ENCODE data around the gene MAPK7.

DNA sequence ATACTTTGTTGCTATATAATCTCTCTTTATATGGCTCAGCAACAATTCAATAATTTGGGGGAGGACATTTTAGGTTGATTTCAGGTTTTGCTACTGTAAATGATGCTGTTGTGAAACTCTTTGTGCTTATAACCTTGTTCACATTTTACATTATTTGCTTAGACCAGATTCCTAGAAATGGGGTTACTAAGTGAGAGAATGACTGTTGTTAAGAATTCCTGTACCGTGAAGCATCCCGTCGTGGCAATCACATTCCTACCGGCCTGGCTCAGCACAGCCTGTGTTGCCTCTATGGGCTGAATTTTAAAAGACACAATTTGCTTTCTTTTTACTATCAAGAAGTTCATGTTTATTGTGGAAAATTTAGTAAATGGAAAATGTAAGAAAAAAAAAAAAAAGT lies 47.2 kb upstream of the MAPK7 start:
- TF ChIP-seq ZSCAN30 (tag by site-specific recombination; IDR thresholded peaks at IDR 0.05) (no peak), FEZF1 (tag by site-specific recombination; IDR thresholded peaks at IDR 0.05) (no peak), ZNF561 (tag by site-specific recombination; IDR thresholded peaks at IDR 0.05; ENCODE audit: borderline replicate concordance) (no peak), ZBTB1 (tag by site-specific recombination; IDR thresholded peaks at IDR 0.05) (no peak), ZFP3 (tag by site-specific recombination; IDR thresholded peaks at IDR 0.05; ENCODE audit: low read depth) (no peak), OVOL3 (tag by site-specific recombination; IDR thresholded peaks at IDR 0.05) (no peak), YY2 (tag by site-specific recombination; IDR thresholded peaks at IDR 0.05) (no peak)
- TF ChIP-seq, protein P1, sequence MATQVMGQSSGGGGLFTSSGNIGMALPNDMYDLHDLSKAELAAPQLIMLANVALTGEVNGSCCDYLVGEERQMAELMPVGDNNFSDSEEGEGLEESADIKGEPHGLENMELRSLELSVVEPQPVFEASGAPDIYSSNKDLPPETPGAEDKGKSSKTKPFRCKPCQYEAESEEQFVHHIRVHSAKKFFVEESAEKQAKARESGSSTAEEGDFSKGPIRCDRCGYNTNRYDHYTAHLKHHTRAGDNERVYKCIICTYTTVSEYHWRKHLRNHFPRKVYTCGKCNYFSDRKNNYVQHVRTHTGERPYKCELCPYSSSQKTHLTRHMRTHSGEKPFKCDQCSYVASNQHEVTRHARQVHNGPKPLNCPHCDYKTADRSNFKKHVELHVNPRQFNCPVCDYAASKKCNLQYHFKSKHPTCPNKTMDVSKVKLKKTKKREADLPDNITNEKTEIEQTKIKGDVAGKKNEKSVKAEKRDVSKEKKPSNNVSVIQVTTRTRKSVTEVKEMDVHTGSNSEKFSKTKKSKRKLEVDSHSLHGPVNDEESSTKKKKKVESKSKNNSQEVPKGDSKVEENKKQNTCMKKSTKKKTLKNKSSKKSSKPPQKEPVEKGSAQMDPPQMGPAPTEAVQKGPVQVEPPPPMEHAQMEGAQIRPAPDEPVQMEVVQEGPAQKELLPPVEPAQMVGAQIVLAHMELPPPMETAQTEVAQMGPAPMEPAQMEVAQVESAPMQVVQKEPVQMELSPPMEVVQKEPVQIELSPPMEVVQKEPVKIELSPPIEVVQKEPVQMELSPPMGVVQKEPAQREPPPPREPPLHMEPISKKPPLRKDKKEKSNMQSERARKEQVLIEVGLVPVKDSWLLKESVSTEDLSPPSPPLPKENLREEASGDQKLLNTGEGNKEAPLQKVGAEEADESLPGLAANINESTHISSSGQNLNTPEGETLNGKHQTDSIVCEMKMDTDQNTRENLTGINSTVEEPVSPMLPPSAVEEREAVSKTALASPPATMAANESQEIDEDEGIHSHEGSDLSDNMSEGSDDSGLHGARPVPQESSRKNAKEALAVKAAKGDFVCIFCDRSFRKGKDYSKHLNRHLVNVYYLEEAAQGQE (tag by site-specific recombination; IDR thresholded peaks at IDR 0.05): no peak
- TF ChIP-seq, protein P2, sequence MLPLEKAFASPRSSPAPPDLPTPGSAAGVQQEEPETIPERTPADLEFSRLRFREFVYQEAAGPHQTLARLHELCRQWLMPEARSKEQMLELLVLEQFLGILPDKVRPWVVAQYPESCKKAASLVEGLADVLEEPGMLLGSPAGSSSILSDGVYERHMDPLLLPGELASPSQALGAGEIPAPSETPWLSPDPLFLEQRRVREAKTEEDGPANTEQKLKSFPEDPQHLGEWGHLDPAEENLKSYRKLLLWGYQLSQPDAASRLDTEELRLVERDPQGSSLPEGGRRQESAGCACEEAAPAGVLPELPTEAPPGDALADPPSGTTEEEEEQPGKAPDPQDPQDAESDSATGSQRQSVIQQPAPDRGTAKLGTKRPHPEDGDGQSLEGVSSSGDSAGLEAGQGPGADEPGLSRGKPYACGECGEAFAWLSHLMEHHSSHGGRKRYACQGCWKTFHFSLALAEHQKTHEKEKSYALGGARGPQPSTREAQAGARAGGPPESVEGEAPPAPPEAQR (tag by site-specific recombination; IDR thresholded peaks at IDR 0.05): no peak
- TF ChIP-seq, protein P3, sequence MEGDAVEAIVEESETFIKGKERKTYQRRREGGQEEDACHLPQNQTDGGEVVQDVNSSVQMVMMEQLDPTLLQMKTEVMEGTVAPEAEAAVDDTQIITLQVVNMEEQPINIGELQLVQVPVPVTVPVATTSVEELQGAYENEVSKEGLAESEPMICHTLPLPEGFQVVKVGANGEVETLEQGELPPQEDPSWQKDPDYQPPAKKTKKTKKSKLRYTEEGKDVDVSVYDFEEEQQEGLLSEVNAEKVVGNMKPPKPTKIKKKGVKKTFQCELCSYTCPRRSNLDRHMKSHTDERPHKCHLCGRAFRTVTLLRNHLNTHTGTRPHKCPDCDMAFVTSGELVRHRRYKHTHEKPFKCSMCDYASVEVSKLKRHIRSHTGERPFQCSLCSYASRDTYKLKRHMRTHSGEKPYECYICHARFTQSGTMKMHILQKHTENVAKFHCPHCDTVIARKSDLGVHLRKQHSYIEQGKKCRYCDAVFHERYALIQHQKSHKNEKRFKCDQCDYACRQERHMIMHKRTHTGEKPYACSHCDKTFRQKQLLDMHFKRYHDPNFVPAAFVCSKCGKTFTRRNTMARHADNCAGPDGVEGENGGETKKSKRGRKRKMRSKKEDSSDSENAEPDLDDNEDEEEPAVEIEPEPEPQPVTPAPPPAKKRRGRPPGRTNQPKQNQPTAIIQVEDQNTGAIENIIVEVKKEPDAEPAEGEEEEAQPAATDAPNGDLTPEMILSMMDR (tag by site-specific recombination; IDR thresholded peaks at IDR 0.05): no peak
- TF ChIP-seq, protein P4, sequence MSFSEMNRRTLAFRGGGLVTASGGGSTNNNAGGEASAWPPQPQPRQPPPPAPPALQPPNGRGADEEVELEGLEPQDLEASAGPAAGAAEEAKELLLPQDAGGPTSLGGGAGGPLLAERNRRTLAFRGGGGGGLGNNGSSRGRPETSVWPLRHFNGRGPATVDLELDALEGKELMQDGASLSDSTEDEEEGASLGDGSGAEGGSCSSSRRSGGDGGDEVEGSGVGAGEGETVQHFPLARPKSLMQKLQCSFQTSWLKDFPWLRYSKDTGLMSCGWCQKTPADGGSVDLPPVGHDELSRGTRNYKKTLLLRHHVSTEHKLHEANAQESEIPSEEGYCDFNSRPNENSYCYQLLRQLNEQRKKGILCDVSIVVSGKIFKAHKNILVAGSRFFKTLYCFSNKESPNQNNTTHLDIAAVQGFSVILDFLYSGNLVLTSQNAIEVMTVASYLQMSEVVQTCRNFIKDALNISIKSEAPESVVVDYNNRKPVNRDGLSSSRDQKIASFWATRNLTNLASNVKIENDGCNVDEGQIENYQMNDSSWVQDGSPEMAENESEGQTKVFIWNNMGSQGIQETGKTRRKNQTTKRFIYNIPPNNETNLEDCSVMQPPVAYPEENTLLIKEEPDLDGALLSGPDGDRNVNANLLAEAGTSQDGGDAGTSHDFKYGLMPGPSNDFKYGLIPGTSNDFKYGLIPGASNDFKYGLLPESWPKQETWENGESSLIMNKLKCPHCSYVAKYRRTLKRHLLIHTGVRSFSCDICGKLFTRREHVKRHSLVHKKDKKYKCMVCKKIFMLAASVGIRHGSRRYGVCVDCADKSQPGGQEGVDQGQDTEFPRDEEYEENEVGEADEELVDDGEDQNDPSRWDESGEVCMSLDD (tag by site-specific recombination; IDR thresholded peaks at IDR 0.05): no peak
- TF ChIP-seq, protein P5, sequence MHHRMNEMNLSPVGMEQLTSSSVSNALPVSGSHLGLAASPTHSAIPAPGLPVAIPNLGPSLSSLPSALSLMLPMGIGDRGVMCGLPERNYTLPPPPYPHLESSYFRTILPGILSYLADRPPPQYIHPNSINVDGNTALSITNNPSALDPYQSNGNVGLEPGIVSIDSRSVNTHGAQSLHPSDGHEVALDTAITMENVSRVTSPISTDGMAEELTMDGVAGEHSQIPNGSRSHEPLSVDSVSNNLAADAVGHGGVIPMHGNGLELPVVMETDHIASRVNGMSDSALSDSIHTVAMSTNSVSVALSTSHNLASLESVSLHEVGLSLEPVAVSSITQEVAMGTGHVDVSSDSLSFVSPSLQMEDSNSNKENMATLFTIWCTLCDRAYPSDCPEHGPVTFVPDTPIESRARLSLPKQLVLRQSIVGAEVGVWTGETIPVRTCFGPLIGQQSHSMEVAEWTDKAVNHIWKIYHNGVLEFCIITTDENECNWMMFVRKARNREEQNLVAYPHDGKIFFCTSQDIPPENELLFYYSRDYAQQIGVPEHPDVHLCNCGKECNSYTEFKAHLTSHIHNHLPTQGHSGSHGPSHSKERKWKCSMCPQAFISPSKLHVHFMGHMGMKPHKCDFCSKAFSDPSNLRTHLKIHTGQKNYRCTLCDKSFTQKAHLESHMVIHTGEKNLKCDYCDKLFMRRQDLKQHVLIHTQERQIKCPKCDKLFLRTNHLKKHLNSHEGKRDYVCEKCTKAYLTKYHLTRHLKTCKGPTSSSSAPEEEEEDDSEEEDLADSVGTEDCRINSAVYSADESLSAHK (tag by site-specific recombination; IDR thresholded peaks at IDR 0.05): no peak
- TF ChIP-seq, protein P6, sequence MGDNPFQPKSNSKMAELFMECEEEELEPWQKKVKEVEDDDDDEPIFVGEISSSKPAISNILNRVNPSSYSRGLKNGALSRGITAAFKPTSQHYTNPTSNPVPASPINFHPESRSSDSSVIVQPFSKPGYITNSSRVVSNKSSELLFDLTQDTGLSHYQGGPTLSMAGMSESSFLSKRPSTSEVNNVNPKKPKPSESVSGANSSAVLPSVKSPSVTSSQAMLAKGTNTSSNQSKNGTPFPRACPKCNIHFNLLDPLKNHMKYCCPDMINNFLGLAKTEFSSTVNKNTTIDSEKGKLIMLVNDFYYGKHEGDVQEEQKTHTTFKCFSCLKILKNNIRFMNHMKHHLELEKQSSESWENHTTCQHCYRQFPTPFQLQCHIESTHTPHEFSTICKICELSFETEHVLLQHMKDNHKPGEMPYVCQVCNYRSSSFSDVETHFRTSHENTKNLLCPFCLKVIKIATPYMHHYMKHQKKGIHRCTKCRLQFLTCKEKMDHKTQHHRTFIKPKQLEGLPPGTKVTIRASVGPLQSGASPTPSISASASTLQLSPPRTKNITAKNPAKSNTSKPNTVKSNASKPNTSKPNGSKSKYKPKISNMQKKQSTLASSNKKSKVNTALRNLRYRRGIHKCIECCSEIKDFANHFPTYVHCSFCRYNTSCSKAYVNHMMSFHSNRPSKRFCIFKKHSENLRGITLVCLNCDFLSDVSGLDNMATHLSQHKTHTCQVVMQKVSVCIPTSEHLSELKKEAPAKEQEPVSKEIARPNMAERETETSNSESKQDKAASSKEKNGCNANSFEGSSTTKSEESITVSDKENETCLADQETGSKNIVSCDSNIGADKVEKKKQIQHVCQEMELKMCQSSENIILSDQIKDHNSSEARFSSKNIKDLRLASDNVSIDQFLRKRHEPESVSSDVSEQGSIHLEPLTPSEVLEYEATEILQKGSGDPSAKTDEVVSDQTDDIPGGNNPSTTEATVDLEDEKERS (tag by site-specific recombination; IDR thresholded peaks at IDR 0.05): no peak
